ENCODE results near the gene MRFAP1L1.

DNA sequence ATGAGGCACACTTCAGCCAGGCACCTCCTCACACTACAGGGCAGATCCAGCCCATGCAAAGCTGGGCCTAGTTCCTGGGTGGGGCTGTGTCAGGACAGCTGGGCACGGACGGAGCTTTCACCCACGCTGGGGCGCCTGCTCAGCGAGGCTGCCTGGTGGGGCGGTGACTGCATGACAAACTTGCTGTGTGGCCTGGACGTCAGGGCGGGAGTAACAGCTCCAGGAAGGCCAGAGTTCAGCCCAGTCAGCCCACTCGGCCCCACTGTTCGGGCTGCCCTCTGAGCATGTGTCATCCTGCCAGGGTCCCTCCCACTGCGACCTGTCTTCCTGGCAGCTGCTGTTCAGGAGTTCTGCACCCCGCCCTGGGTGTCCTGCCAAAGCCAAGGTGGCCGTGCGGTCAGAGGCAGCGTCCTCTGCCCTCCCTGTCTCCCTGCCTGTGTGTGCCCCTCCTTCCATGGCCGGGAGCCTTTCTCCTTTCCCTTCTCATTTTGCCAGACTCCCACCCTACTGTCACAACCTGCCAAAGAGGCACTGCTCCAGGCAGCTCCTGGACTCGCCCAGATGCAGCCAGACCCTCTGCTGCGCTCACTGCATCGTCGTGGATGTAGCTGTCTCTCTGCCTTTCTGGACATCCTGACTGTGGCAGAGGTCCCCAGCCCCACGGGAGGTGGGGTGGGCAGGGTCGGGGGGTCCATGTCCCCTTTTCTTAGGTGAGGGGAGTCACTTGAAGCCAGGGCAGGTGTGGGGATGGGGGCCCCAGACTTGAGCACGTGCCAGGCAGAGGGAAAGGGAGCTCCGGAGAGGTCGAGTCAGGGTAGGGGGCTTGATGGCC is 39.9 kb upstream of the MRFAP1L1 start:
- TF ChIP-seq, protein P1, sequence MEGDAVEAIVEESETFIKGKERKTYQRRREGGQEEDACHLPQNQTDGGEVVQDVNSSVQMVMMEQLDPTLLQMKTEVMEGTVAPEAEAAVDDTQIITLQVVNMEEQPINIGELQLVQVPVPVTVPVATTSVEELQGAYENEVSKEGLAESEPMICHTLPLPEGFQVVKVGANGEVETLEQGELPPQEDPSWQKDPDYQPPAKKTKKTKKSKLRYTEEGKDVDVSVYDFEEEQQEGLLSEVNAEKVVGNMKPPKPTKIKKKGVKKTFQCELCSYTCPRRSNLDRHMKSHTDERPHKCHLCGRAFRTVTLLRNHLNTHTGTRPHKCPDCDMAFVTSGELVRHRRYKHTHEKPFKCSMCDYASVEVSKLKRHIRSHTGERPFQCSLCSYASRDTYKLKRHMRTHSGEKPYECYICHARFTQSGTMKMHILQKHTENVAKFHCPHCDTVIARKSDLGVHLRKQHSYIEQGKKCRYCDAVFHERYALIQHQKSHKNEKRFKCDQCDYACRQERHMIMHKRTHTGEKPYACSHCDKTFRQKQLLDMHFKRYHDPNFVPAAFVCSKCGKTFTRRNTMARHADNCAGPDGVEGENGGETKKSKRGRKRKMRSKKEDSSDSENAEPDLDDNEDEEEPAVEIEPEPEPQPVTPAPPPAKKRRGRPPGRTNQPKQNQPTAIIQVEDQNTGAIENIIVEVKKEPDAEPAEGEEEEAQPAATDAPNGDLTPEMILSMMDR (IDR thresholded peaks at IDR 0.05), result no peak
- TF ChIP-seq ZFX (IDR thresholded peaks at IDR 0.05; ENCODE audit: borderline replicate concordance), result no peak
